NCI-H1105 treated with DMSO at 0.1 percent for 48 hours (cell line): ENCODE results near the gene SUPT20HL1.

Source experiments
- DNase-seq: peaks from one replicate; lab custom pipeline; 2025; lab: John Stamatoyannopoulos, UW

SUPT20HL1 gene

GRCh38 chrX:24396236-24396930, 35.9 kb downstream of the SUPT20HL1 start:
- DNase-seq: peak; percentile 31

DNA sequence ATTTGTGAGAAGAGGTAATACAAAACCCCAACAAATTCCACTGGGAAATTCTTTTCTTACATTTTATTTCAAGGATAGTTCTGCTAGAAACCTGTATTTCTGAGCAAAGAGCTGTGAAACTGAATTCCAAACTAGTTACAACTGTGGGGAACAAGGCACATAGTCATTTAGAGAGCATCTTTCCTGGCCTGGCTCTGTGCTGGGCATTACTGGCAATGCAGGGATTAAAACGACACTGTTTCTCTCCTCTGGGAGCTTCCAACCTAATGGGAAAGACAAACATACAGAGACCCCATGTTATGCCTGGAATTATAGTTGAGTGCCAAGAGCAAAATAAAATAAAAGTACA, 36.5 kb downstream of the SUPT20HL1 start:
- DNase-seq: peak; percentile 4

- peak; percentile 7 for DNase-seq
Observed at GRCh38 chrX:24398766-24399165, 38.3 kb downstream of the SUPT20HL1 start.

DNA sequence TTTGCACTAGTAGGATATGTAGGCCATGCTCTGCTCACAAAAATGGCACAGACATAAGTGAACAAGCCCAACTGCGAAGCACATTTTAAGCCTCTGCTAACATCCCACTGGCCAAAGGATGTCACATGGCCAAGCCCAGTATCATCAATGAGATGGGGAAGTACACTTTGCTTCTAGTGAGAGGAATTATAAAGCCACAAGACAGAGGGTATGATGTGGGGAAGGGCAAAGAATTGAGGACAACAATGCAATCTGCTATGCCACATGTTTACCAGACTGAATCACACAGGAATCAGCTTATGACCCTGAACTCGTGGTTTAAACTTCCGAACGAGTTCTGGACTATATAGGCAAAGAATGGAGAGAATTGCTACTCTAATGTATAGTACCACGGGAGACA, 39.1 kb downstream of the SUPT20HL1 start:
- no peak for DNase-seq

GRCh38 chrX:24405959-24406358, 45.5 kb downstream of the SUPT20HL1 start:
- no peak for DNase-seq
